Coronary artery (tissue), 2 donors: ENCODE measurements around the gene NAV3.

Source experiments
- DNase-seq: peaks from one replicate; pipeline ENCODE4 v3.0.0-alpha.2; 2017; ENCODE audit warnings: low spot score
- H3K27ac ChIP-seq, 2 donors: fragments of 200-600 bp; sonication (generic); one replicate each; pipeline ENCODE4 v1.5.1; 2016 to 2019
- H3K4me3 ChIP-seq: fragments of 200-600 bp; sonication (generic); 2 replicates; pipeline ENCODE4 v1.5.1; 2016; ENCODE audit warnings: mild to moderate bottlenecking, moderate library complexity
- TF ChIP-seq, protein P1 (sequence below): fragments of 200-600 bp; sonication (generic); IDR thresholded peaks from one replicate; pipeline ENCODE4 v1.5.1; 2019; ENCODE audit warnings: antibody characterized with exemption

Gene NAV3

DNA sequence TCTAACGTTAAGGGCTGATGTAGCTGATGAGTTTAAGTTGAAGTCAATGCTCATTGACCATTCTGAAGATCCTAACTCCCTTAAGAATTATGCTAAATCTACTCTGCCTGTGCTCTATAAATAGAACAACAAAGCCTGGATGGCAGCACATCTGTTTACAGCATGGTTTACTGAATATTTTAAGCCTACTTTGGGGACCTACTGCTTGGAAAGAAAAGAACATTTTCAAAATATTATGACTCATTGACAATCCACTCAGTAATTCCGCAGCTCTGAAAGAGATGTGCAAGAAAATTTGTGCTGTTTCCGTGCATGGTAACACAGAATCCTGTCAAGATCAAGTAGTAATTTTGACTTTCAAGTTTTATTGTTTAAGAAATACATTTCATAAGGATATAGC lies 35.0 kb upstream of the NAV3 start:
- H3K4me3 ChIP-seq = no peak overlapping the region
- H3K27ac ChIP-seq = no peak overlapping the region
- no peak for DNase-seq
- TF ChIP-seq, protein P1, sequence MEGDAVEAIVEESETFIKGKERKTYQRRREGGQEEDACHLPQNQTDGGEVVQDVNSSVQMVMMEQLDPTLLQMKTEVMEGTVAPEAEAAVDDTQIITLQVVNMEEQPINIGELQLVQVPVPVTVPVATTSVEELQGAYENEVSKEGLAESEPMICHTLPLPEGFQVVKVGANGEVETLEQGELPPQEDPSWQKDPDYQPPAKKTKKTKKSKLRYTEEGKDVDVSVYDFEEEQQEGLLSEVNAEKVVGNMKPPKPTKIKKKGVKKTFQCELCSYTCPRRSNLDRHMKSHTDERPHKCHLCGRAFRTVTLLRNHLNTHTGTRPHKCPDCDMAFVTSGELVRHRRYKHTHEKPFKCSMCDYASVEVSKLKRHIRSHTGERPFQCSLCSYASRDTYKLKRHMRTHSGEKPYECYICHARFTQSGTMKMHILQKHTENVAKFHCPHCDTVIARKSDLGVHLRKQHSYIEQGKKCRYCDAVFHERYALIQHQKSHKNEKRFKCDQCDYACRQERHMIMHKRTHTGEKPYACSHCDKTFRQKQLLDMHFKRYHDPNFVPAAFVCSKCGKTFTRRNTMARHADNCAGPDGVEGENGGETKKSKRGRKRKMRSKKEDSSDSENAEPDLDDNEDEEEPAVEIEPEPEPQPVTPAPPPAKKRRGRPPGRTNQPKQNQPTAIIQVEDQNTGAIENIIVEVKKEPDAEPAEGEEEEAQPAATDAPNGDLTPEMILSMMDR = no peak

DNA sequence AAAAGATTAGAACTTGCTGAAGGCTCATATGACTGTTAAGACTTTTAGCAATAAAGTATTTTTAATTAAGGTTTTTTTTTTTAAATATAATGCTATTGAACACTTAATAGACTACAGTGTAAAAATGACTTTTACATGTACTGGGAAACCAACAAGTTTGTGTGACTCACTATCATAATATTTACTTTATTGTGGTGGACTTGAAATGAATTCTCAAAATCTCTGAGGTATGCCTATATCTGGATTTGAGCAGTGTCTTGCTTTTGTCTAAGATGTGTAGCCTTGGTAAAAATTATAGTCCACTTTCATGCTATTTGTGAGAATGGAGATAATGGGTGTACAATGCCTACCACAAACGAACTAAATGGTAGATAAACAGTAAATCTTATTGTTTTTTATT lies 33.9 kb upstream of the NAV3 start:
- DNase-seq = no peak
- Histone ChIP-seq H3K27ac (no peak overlapping the region), H3K4me3 (no peak overlapping the region)
- TF ChIP-seq, protein P1 = no peak

DNA sequence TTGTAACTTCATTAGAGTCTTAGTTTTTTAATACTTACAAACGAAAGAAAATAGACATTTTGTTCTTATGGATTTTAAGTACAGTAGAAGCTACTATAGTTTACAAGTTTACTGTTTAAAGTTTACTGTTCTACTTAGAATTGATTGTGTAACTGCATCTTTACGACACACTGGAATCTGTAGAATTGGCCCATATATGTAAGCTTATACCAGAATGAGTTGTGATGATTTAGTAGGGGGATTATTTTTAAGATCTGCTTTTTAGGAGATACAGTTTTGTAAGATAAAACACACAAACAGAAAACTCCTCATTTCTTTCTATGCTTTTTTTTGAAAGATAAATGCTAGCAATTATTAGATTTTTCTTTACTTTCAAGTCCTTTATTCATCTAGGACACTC lies 30.2 kb upstream of the NAV3 start:
- TF ChIP-seq, protein P1 = no peak
- no peak overlapping the region for H3K27ac ChIP-seq

DNA sequence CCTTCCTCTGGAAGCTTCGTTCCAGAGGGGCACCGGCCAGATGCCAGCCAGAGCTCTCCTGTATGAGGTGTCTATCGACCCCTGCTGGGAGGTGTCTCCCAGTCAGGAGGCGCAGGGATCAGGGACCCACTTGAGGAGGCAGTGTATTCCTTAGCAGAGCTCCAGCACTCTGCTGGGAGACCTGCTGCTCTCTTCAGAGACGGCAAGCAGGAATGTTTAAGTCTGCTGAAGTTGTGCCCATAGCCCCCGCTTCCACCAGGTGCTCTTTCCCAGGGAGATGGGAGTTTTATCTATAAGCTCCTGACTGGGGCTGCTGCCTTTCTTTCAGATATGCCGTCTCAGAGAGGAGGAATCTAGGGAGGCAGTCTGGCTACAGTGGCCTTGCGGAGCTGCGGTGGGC lies 22.2 kb upstream of the NAV3 start:
- Histone ChIP-seq H3K4me3 (no peak overlapping the region), H3K27ac (no peak overlapping the region)
- TF ChIP-seq, protein P1 = no peak
- no peak for DNase-seq

More for the DNA sequence above, 30.2 kb upstream of the NAV3 start:
- H3K4me3 ChIP-seq = no peak overlapping the region
- DNase-seq = no peak

DNA sequence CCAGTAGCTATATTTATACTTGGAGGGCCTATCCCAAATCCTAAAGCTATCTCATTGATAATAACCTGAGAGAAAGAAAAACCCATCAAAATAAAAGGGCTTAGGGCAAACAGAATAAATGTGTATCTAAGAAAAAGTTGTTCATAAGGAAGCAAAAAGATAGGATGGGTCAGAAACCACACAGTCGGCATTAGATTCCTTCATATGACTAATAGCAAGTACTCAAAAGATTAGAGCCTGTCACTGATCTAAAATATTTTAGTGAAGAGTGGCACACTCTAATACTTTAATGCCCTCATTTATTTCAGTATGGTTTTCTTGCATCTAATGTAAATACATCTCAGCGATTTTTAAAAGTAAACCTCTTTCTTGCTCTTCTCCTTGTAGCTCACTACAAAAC lies 17.1 kb upstream of the NAV3 start:
- Histone ChIP-seq H3K27ac (no peak overlapping the region), H3K4me3 (no peak overlapping the region)
- TF ChIP-seq, protein P1 = no peak
- no peak for DNase-seq

DNA sequence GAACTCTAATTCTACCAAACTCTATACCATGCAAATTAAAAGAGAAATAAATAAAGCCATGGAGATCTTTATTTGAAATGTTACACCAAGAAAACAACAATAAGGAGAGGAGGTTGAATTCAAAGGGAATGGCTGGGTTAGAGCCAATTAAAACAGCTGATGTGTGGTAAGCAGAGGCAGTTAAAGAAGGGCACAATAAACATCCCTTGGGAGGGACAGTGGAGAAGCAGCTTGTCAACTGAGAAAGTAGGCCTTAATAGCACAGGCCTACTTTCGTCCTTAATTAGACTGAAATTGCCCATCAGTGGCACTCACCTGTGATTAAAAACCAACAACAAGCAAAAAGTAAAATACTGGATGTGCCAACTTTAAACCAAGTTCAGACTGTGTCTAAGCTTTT lies 16.3 kb upstream of the NAV3 start:
- DNase-seq = no peak
- Histone ChIP-seq H3K4me3 (no peak overlapping the region), H3K27ac (no peak overlapping the region)
- TF ChIP-seq, protein P1 = no peak

DNA sequence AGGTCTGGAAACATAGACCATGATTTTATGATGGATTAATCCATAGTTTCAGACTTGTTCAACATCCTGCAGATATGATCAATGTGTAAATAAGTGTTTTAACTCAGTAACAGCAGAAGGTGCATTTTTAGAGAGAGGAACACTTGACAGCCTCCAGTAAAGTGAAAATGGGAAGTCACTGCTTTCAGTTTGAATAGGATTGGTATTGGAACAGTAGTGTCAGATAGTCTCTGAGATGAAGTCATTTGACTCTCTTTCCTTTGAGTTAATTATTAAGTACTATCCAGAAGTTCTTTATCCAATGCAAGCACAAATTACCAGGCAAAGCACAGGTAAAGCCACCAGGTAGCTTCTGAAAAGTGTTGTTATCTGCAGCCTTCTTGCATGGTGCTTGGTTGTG lies 14.5 kb upstream of the NAV3 start:
- TF ChIP-seq, protein P1 = no peak
- no peak for DNase-seq
- H3K27ac ChIP-seq = no peak overlapping the region
- H3K4me3 ChIP-seq = no peak overlapping the region
